Neural cell (in vitro differentiated cells): ENCODE results near the gene RNF223. TPM values are rescaled to one million over a fixed set of nuclear protein-coding genes. Genes with fewer than 3 reads are reported as not detected.

Experiments
- H2AFZ ChIP-seq: fragments of 200-600, 300-800 bp; sonication (generic), shearing (Covaris generic); 2 replicates; pipeline ENCODE4 v1.6.0; 2014; ENCODE audit warnings: low read depth, mild to moderate bottlenecking, antibody characterized with exemption, low read length, moderate library complexity
- H3F3A ChIP-seq: fragments of 200-600 bp; shearing (Covaris generic); 2 replicates; pipeline ENCODE4 v1.6.1; 2016; ENCODE audit warnings: mild to moderate bottlenecking, moderate library complexity, mixed read lengths, antibody characterized with exemption, low read length; ENCODE audit not compliant: insufficient read depth, poor library complexity, severe bottlenecking
- H3K27ac ChIP-seq: fragments of 200-600, 300-800 bp; sonication (generic), shearing (Covaris generic); 2 replicates; pipeline ENCODE4 v1.5.1; 2014; ENCODE audit warnings: mild to moderate bottlenecking, low read length, moderate library complexity
- H3K27me3 ChIP-seq: fragments of 300-800, 200-600 bp; sonication (generic), shearing (Covaris generic); 2 replicates; pipeline ENCODE4 v1.6.0; 2014; ENCODE audit warnings: mild to moderate bottlenecking, low read depth, low read length, moderate library complexity; ENCODE audit not compliant: insufficient read depth
- H3K36me3 ChIP-seq: fragments of 300-800, 200-600 bp; sonication (generic), shearing (Covaris generic); 2 replicates; pipeline ENCODE4 v1.5.1; 2014; ENCODE audit warnings: mild to moderate bottlenecking, antibody characterized with exemption, low read length, moderate library complexity; ENCODE audit not compliant: insufficient read depth
- H3K4me2 ChIP-seq: fragments of 300-800, 200-600 bp; sonication (generic), shearing (Covaris generic); 2 replicates; pipeline ENCODE4 v1.6.0; 2014; ENCODE audit warnings: mild to moderate bottlenecking, low read length
- H3K4me3 ChIP-seq: fragments of 300-800, 200-600 bp; sonication (generic), shearing (Covaris generic); 2 replicates; pipeline ENCODE4 v1.5.1; 2014; ENCODE audit warnings: mild to moderate bottlenecking, low read length, moderate library complexity
- H3K79me2 ChIP-seq: fragments of 200-600 bp; shearing (Covaris generic); replicated peaks from 2 replicates; pipeline ENCODE4 v1.6.0; 2014; ENCODE audit warnings: mild to moderate bottlenecking, low read length, moderate library complexity; ENCODE audit not compliant: insufficient read depth
- H3K9ac ChIP-seq: fragments of 300-800, 200-600 bp; sonication (generic), shearing (Covaris generic); 2 replicates; pipeline ENCODE4 v1.6.1; 2016; ENCODE audit warnings: mild to moderate bottlenecking, low read length, mixed read lengths
- H3K9me2 ChIP-seq: fragments of 200-600 bp; shearing (Covaris generic); 2 replicates; pipeline ENCODE4 v1.6.1; 2016; ENCODE audit warnings: mild to moderate bottlenecking, low read length, mixed read lengths; ENCODE audit not compliant: insufficient read depth
- H3K9me3 ChIP-seq: fragments of 200-600, 300-800 bp; sonication (generic), shearing (Covaris generic); 2 replicates; pipeline ENCODE4 v1.6.1; 2016; ENCODE audit warnings: mild to moderate bottlenecking, mixed run types, low read length, moderate library complexity, mixed read lengths
- H4K20me1 ChIP-seq: fragments of 200-600 bp; shearing (Covaris generic); 2 replicates; pipeline ENCODE4 v1.6.1; 2016; ENCODE audit warnings: mild to moderate bottlenecking, mixed run types; ENCODE audit not compliant: insufficient read depth
- CTCF ChIP-seq: fragments of 450-650 bp; IDR thresholded peaks from 2 replicates; pipeline ENCODE4 v1.5.1; 2014; ENCODE audit warnings: antibody characterized with exemption, mild to moderate bottlenecking, moderate library complexity; ENCODE audit not compliant: poor library complexity, severe bottlenecking
- EP300 ChIP-seq: fragments of 450-650 bp; conservative IDR thresholded peaks from 2 replicates; pipeline ENCODE4 v1.6.1; 2014; ENCODE audit warnings: antibody characterized with exemption, mild to moderate bottlenecking, moderate library complexity; ENCODE audit not compliant: poor library complexity, severe bottlenecking
- EZH2 ChIP-seq: fragments of 200-600, 300-800 bp; shearing (Covaris generic), sonication (generic); IDR thresholded peaks from 2 replicates; pipeline ENCODE4 v1.6.1; 2014; ENCODE audit warnings: antibody characterized with exemption, low read length, borderline replicate concordance, mild to moderate bottlenecking; ENCODE audit not compliant: insufficient read depth, poor library complexity, severe bottlenecking
- MXI1 ChIP-seq: fragments of 450-650 bp; conservative IDR thresholded peaks from 2 replicates; pipeline ENCODE4 v1.6.1; 2014; ENCODE audit warnings: antibody characterized with exemption, mild to moderate bottlenecking; ENCODE audit not compliant: poor library complexity, severe bottlenecking
- POLR2AphosphoS5 ChIP-seq: IDR thresholded peaks from 2 replicates; pipeline ENCODE4 v1.6.1; 2012
- RAD21 ChIP-seq: fragments of 450-650 bp; conservative IDR thresholded peaks from 2 replicates; pipeline ENCODE4 v1.6.1; 2014; ENCODE audit warnings: antibody characterized with exemption, mild to moderate bottlenecking, moderate library complexity
- REST ChIP-seq: IDR thresholded peaks from 2 replicates; pipeline ENCODE4 v1.6.1; 2012; ENCODE audit warnings: borderline replicate concordance
- SMC3 ChIP-seq: fragments of 450-650 bp; conservative IDR thresholded peaks from 2 replicates; pipeline ENCODE4 v1.6.1; 2014; ENCODE audit warnings: antibody characterized with exemption, mild to moderate bottlenecking, moderate library complexity; ENCODE audit not compliant: poor library complexity
- TAF1 ChIP-seq: IDR thresholded peaks from 2 replicates; pipeline ENCODE4 v1.6.1; 2012; ENCODE audit warnings: low read depth
- polyA plus RNA-seq: library from polyadenylated mRNA; depleted of rRNA; stranded (reverse); fragments of >200 nt; gene quantifications from 2 replicates; pipeline ENCODE4 v1.2.3, GENCODE V29; 2014

RNF223 gene
- polyA plus RNA-seq, 1 donor from 2014 or later, result not detected

- no peak overlapping the region for H3K9ac ChIP-seq
- TF ChIP-seq CTCF (no peak), EZH2 (no peak), RAD21 (no peak), MXI1 (no peak), POLR2AphosphoS5 (no peak), REST (no peak), SMC3 (no peak), TAF1 (no peak), EP300 (no peak)
- no peaks in the 10 kb centered on the region for H3K9me3 ChIP-seq
- H2AFZ ChIP-seq, result no peak overlapping the region
- no peaks in the 10 kb centered on the region for H3K9me2 ChIP-seq
- H3K4me3 ChIP-seq, result no peak overlapping the region
- H3F3A ChIP-seq, result no peaks in the 10 kb centered on the region
- H4K20me1 ChIP-seq, result no peaks in the 10 kb centered on the region
- H3K27me3 ChIP-seq, result no peaks in the 10 kb centered on the region
- no peaks in the 10 kb centered on the region for H3K79me2 ChIP-seq
- H3K27ac ChIP-seq, result no peak overlapping the region
- no peak overlapping the region for H3K4me2 ChIP-seq
- H3K36me3 ChIP-seq, result no peaks in the 10 kb centered on the region
Measured at GRCh38 chr1:1087351-1088028, 13.4 kb upstream of the RNF223 start.

GRCh38 chr1:1086911-1087341, 12.8 kb upstream of the RNF223 start:
- H3K9ac ChIP-seq, result no peak overlapping the region
- no peak overlapping the region for H3K27ac ChIP-seq
- H3K36me3 ChIP-seq, result no peaks in the 10 kb centered on the region
- H3K4me3 ChIP-seq, result no peak overlapping the region
- no peaks in the 10 kb centered on the region for H4K20me1 ChIP-seq
- H3F3A ChIP-seq, result no peaks in the 10 kb centered on the region
- H2AFZ ChIP-seq, result no peak overlapping the region
- TF ChIP-seq SMC3 (no peak), CTCF (no peak), RAD21 (no peak), MXI1 (no peak), EP300 (no peak), REST (no peak), TAF1 (no peak)
- H3K4me2 ChIP-seq, result no peak overlapping the region
- H3K9me2 ChIP-seq, result no peaks in the 10 kb centered on the region
- H3K27me3 ChIP-seq, result no peaks in the 10 kb centered on the region
- H3K79me2 ChIP-seq, result no peaks in the 10 kb centered on the region
- no peaks in the 10 kb centered on the region for H3K9me3 ChIP-seq
